ENCODE results near the gene ADAM33.

DNA sequence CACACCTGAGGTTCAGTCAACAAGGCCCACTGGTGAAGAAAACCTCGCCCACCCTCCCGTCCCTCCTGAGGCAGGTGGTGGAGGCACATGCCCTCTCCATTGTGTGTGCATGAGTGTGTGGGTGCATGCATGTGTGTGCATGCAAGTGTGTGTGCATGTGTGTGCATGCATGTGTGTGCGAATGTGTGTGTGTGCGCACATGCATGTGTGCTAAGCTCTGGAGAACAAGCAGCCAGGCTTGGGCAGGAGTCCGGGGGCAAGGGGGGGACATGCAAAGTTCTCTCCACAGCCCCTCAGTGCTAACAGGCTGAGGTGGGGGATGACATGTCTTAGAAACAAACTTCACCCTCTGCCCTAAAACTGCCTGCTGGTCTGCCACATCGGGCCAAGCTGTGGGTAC, 47.6 kb upstream of the ADAM33 start:
- TF ChIP-seq, protein P1, sequence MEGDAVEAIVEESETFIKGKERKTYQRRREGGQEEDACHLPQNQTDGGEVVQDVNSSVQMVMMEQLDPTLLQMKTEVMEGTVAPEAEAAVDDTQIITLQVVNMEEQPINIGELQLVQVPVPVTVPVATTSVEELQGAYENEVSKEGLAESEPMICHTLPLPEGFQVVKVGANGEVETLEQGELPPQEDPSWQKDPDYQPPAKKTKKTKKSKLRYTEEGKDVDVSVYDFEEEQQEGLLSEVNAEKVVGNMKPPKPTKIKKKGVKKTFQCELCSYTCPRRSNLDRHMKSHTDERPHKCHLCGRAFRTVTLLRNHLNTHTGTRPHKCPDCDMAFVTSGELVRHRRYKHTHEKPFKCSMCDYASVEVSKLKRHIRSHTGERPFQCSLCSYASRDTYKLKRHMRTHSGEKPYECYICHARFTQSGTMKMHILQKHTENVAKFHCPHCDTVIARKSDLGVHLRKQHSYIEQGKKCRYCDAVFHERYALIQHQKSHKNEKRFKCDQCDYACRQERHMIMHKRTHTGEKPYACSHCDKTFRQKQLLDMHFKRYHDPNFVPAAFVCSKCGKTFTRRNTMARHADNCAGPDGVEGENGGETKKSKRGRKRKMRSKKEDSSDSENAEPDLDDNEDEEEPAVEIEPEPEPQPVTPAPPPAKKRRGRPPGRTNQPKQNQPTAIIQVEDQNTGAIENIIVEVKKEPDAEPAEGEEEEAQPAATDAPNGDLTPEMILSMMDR (IDR thresholded peaks at IDR 0.05; ENCODE audit: poor library complexity, severe bottlenecking): no peak
- TF ChIP-seq EP300 (conservative IDR thresholded peaks at IDR 0.05; ENCODE audit: poor library complexity, severe bottlenecking) (no peak), EZH2 (IDR thresholded peaks at IDR 0.05; ENCODE audit: borderline replicate concordance, insufficient read depth, low read length, poor library complexity, severe bottlenecking) (no peak), TAF1 (IDR thresholded peaks at IDR 0.05; ENCODE audit: low read depth) (no peak)
